HepG2 (cell line): ENCODE results near the gene ORM1. TPM values are rescaled to one million over a fixed set of nuclear protein-coding genes. Genes with fewer than 3 reads are reported as not detected.

Experiments used
- ATAC-seq: fragments of 200-7000 bp; cut with Tn5 transposase; 3 replicates; pipeline ENCODE4 v1.9.1; 2020; ENCODE audit warnings: mild to moderate bottlenecking, moderate library complexity
- BruUV-seq: library from RNA; stranded (reverse); fragments of 400-500 nt; replicated peaks from 2 replicates; lab custom pipeline; 2021; lab: Mats Ljungman, UMichigan
- CTCF ChIA-PET: fragments of 300-600 bp; formaldehyde crosslinking; extraction: SDS; loops from one replicate; lab custom pipeline; 2021; ENCODE audit warnings: low total read pairs, inconsistent platforms, low intra/inter-chr PET ratio; lab: Yijun Ruan, JAX
- POLR2A ChIA-PET: fragments of 350-600 bp; sonication (Branson Sonifier 250); formaldehyde crosslinking; loops from one replicate; lab custom pipeline; 2020; ENCODE audit warnings: antibody characterized with exemption, inconsistent platforms; lab: Yijun Ruan, JAX
- DNase-seq: peaks from one replicate; pipeline ENCODE4 v3.0.0-alpha.2; 2015; ENCODE audit warnings: low spot score
- FAIRE-seq: peaks from 3 replicates; lab custom pipeline; 2011; peaks lifted over from hg19 to GRCh38; lab: Jason Lieb, UNC
- H2AFZ ChIP-seq: one replicate; pipeline ENCODE4 v1.6.1; 2011; ENCODE audit warnings: low read length, inconsistent platforms
- H3K27ac ChIP-seq: fragments of 300-600 bp; 3 replicates; pipeline ENCODE4 v1.8.0; 2011; ENCODE audit warnings: mixed run types, mild to moderate bottlenecking, mixed read lengths, low read length, inconsistent platforms; ENCODE audit not compliant: insufficient read depth; ENCODE audit errors: extremely low read length
- H3K27me3 ChIP-seq, 2 experiments: fragments of 200-600 bp in 1 of 2; 2 replicates in 1 of 2; 3 replicates in 1 of 2; pipeline versions ENCODE4 v1.6.0 to v1.8.0; 2011; ENCODE audit warnings: low read length in 2 of 2, mild to moderate bottlenecking in 2 of 2, moderate library complexity in 2 of 2, inconsistent platforms in 1 of 2; ENCODE audit not compliant: insufficient read depth in 2 of 2, control insufficient read depth in 1 of 2
- H3K36me3 ChIP-seq, 2 experiments: fragments of 200-600 bp in 1 of 2; replicated peaks in 1 of 2; 2 replicates in 1 of 2; 3 replicates in 1 of 2; pipeline versions ENCODE4 v1.5.1 to v1.8.0; 2011; ENCODE audit warnings: low read length in 2 of 2, inconsistent platforms in 1 of 2; ENCODE audit not compliant: insufficient read depth in 2 of 2, control insufficient read depth in 1 of 2
- H3K4me1 ChIP-seq: 2 replicates; pipeline ENCODE4 v1.5.1; 2012; ENCODE audit warnings: low read length, inconsistent platforms; ENCODE audit not compliant: insufficient read depth
- H3K4me2 ChIP-seq: 2 replicates; pipeline ENCODE4 v1.6.0; 2011; ENCODE audit warnings: low read depth, low read length, inconsistent platforms
- H3K4me3 ChIP-seq, 3 experiments: fragments of 200-600 bp in 1 of 3; sonication (generic), shearing (Covaris generic) in 1 of 3; replicated peaks in 1 of 3; 2 replicates each; pipeline ENCODE4 v1.5.1; 2011 to 2016; ENCODE audit warnings: low read length in 3 of 3, inconsistent platforms in 2 of 3, low read depth in 2 of 3, mild to moderate bottlenecking in 2 of 3, control low read depth in 1 of 3, mixed read lengths in 1 of 3; ENCODE audit not compliant: insufficient read depth in 1 of 3
- H3K79me2 ChIP-seq: one replicate; pipeline ENCODE4 v1.6.1; 2011; ENCODE audit warnings: low read length, inconsistent platforms; ENCODE audit not compliant: insufficient read depth
- H3K9ac ChIP-seq: 2 replicates; pipeline ENCODE4 v1.6.0; 2011; ENCODE audit warnings: mild to moderate bottlenecking, low read depth, low read length, inconsistent platforms; ENCODE audit not compliant: insufficient read depth
- H3K9me3 ChIP-seq: 2 replicates; pipeline ENCODE4 v1.5.1; 2012; ENCODE audit warnings: mild to moderate bottlenecking, low read length
- H4K20me1 ChIP-seq: 2 replicates; pipeline ENCODE4 v1.6.0; 2011; ENCODE audit warnings: inconsistent platforms, mild to moderate bottlenecking, low read length, moderate library complexity; ENCODE audit not compliant: insufficient read depth
- CCDC6 ChIP-seq: sonication (generic); formaldehyde crosslinking; IDR thresholded peaks from 2 replicates; pipeline ENCODE4 v1.8.1; 2022; ENCODE audit warnings: mild to moderate bottlenecking, missing genetic modification reagents, moderate library complexity
- GZF1 ChIP-seq: sonication (generic); formaldehyde crosslinking; IDR thresholded peaks from 2 replicates; pipeline ENCODE4 v1.5.1; 2020; ENCODE audit warnings: mild to moderate bottlenecking, missing genetic modification reagents
- KLF11 ChIP-seq: IDR thresholded peaks from 2 replicates; pipeline ENCODE4 v1.6.1; 2016; ENCODE audit warnings: missing compliant biosample characterization
- MEIS1 ChIP-seq: sonication (generic); formaldehyde crosslinking; IDR thresholded peaks from 2 replicates; pipeline ENCODE4 v1.9.0; 2021; ENCODE audit warnings: mild to moderate bottlenecking, missing genetic modification reagents, moderate library complexity, borderline replicate concordance
- NR2F6 ChIP-seq, 2 experiments: IDR thresholded peaks; 2 replicates each; pipeline ENCODE4 v1.6.1; 2016; ENCODE audit warnings: antibody characterized with exemption in 1 of 2, mild to moderate bottlenecking in 1 of 2
- SMC3 ChIP-seq: IDR thresholded peaks from 2 replicates; pipeline ENCODE4 v1.6.1; 2011; ENCODE audit warnings: low read length, improper control_type of control experiment
- ZNF777 ChIP-seq: sonication (generic); formaldehyde crosslinking; IDR thresholded peaks from 2 replicates; pipeline ENCODE4 v1.4.0; 2020; ENCODE audit warnings: missing genetic modification reagents
- ZSCAN29 ChIP-seq: sonication (generic); formaldehyde crosslinking; conservative IDR thresholded peaks from 2 replicates; pipeline ENCODE4 v1.4.0; 2020; ENCODE audit warnings: mild to moderate bottlenecking, missing genetic modification reagents
- WGBS: methylation state at CpG from one replicate; pipeline ENCODE4 v1.1.6; 2017; ENCODE audit warnings: low lambda C conversion rate; 5-methylcytosine and 5-hydroxymethylcytosine counted together
- in situ Hi-C: cut with HindIII; loops from 2 replicates; pipeline ENCODE4 v1.10.0; 2017; ENCODE audit warnings: low pct_unique_long_range_greater_than_20kb; ENCODE audit not compliant: extremely low pct_ligation_motif_present
- intact Hi-C: fragments of 100-400 bp; cut with micrococcal nuclease; formaldehyde crosslinking; loops from one replicate; pipeline ENCODE4 v1.10.0; 2022; ENCODE audit not compliant: unreplicated experiment
- polyA plus RNA-seq, 8 experiments: library from polyadenylated mRNA; depleted of rRNA in 3 of 8; stranded (reverse) in 7 of 8; unstranded in 1 of 8; fragments of >200 nt; fragmentation: Illumina TruSeq in 4 of 8; extraction: Trizol in 4 of 8; gene quantifications; 2 replicates each; pipeline versions ENCODE4 v1.2.1 to v1.2.3, GENCODE V29; 2011 to 2016; ENCODE audit warnings: low read depth in 4 of 8, missing spikeins in 1 of 8, mixed read lengths in 1 of 8; ENCODE audit not compliant: insufficient read depth in 1 of 8
- total RNA-seq, 5 experiments: library from RNA; depleted of rRNA; stranded (reverse); fragments of >200 nt; fragmentation: Illumina TruSeq; extraction: Trizol; gene quantifications; 2 replicates each; pipeline ENCODE4 v1.2.3, GENCODE V29; 2016; ENCODE audit warnings: low read depth in 1 of 5
- TF ChIP-seq, protein P1 (sequence below): sonication (generic); formaldehyde crosslinking; IDR thresholded peaks from 2 replicates; pipeline ENCODE4 v1.9.0; 2022; ENCODE audit warnings: low read depth, missing genetic modification reagents
- TF ChIP-seq, protein P2 (sequence below): sonication (generic); formaldehyde crosslinking; conservative IDR thresholded peaks from 2 replicates; pipeline ENCODE4 v1.8.0; 2022; ENCODE audit warnings: missing genetic modification reagents

ORM1 gene
- total and polyA plus RNA-seq, 2 of the 13 experiments (the other 11 are each of a cell fraction or from before 2014, with no cell fraction given): 699 to 1,180 TPM

DNA sequence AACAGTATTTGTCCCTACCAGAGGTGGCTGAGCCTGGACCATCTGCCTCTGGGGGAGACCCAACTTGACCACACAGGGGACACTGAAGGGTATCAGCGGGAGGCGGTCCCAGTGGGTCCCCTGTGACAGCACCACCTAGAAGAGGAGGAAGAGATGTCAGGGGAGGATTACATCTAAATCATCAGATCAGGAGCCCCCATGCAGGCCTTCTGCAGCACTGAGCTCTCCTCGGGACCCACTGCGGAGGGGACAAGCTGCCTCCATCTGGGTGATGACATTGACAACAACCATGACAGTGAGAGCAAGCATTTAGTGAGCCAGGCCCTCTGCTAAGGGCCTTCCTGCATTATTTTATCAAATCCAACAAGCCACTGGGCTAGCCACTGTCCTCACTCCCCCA lies 19.1 kb downstream of the ORM1 start:
- no peaks in the 10 kb centered on the region for H3K27me3 ChIP-seq
- no peak for FAIRE-seq
- ATAC-seq: no peak
- BruUV-seq: no TSS peak
- intact Hi-C loops (no loop called here), in situ Hi-C loops (no loop called here)
- no peak overlapping the region for H3K4me3 ChIP-seq
- no peak overlapping the region for H3K9ac ChIP-seq
- no peaks in the 10 kb centered on the region for H3K9me3 ChIP-seq
- POLR2A ChIA-PET: no interaction called here
- H3K4me2 ChIP-seq: no peak overlapping the region
- H3K27ac ChIP-seq: no peak overlapping the region
- H3K36me3 ChIP-seq: peaks cover 10 to 20% of the 10 kb centered on the region in 2 experiments; a peak in 2 of 5 replicates
- no peaks in the 10 kb centered on the region for H4K20me1 ChIP-seq
- CTCF ChIA-PET: no interaction called here
- no peak overlapping the region for H2AFZ ChIP-seq
- 100% methylated on average over 2 of the region's 4 CpGs for WGBS
- no peak for DNase-seq
- H3K79me2 ChIP-seq: no peaks in the 10 kb centered on the region
- TF ChIP-seq SMC3 (no peak), MEIS1 (CRISPR knock-in tag) (no peak), CCDC6 (CRISPR knock-in tag) (no peak), KLF11 (CRISPR knock-in tag) (no peak), NR2F6 (IDR thresholded peaks at IDR 0.05) (no peak), NR2F6 (CRISPR knock-in tag; IDR thresholded peaks at IDR 0.05) (no peak), ZNF777 (CRISPR knock-in tag) (no peak), GZF1 (CRISPR knock-in tag) (no peak), ZSCAN29 (CRISPR knock-in tag) (no peak)
- TF ChIP-seq, protein P1, sequence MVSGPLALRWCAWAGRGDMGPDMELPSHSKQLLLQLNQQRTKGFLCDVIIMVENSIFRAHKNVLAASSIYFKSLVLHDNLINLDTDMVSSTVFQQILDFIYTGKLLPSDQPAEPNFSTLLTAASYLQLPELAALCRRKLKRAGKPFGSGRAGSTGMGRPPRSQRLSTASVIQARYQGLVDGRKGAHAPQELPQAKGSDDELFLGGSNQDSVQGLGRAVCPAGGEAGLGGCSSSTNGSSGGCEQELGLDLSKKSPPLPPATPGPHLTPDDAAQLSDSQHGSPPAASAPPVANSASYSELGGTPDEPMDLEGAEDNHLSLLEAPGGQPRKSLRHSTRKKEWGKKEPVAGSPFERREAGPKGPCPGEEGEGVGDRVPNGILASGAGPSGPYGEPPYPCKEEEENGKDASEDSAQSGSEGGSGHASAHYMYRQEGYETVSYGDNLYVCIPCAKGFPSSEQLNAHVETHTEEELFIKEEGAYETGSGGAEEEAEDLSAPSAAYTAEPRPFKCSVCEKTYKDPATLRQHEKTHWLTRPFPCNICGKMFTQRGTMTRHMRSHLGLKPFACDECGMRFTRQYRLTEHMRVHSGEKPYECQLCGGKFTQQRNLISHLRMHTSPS (CRISPR knock-in tag): no peak
- TF ChIP-seq, protein P2, sequence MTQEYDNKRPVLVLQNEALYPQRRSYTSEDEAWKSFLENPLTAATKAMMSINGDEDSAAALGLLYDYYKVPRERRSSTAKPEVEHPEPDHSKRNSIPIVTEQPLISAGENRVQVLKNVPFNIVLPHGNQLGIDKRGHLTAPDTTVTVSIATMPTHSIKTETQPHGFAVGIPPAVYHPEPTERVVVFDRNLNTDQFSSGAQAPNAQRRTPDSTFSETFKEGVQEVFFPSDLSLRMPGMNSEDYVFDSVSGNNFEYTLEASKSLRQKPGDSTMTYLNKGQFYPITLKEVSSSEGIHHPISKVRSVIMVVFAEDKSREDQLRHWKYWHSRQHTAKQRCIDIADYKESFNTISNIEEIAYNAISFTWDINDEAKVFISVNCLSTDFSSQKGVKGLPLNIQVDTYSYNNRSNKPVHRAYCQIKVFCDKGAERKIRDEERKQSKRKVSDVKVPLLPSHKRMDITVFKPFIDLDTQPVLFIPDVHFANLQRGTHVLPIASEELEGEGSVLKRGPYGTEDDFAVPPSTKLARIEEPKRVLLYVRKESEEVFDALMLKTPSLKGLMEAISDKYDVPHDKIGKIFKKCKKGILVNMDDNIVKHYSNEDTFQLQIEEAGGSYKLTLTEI (CRISPR knock-in tag): no peak
- no peaks in the 10 kb centered on the region for H3K4me1 ChIP-seq
